Subcutaneous abdominal adipose tissue (tissue), 5 donors: ENCODE results near the gene NLRP5.

Experiments used
- H3K27ac ChIP-seq: one replicate; pipeline ENCODE4 v1.7.0; 2013; ENCODE audit warnings: low read depth, mild to moderate bottlenecking, inconsistent platforms, low read length, moderate library complexity
- H3K27me3 ChIP-seq, 5 donors: one replicate each; pipeline ENCODE4 v1.7.0; 2013; ENCODE audit warnings: low read length in 5 of 5, inconsistent platforms in 1 of 5; ENCODE audit not compliant: control insufficient read depth in 5 of 5, insufficient read depth in 4 of 5
- H3K36me3 ChIP-seq, 5 donors: one replicate each; pipeline ENCODE4 v1.7.0; 2013; ENCODE audit warnings: low read length in 5 of 5; ENCODE audit not compliant: control insufficient read depth in 5 of 5, insufficient read depth in 5 of 5
- H3K4me1 ChIP-seq, 5 donors: one replicate each; pipeline ENCODE4 v1.7.0; 2013; ENCODE audit warnings: low read length in 5 of 5, mild to moderate bottlenecking in 3 of 5, moderate library complexity in 1 of 5; ENCODE audit not compliant: control insufficient read depth in 5 of 5, insufficient read depth in 5 of 5
- H3K4me3 ChIP-seq, 5 donors: one replicate each; pipeline ENCODE4 v1.7.0; 2013; ENCODE audit warnings: low read length in 5 of 5, low read depth in 1 of 5
- H3K9ac ChIP-seq, 5 donors: one replicate each; pipeline ENCODE4 v1.7.0; 2013; ENCODE audit warnings: low read length in 5 of 5, mild to moderate bottlenecking in 4 of 5, moderate library complexity in 3 of 5
- H3K9me3 ChIP-seq, 5 donors: one replicate each; pipeline ENCODE4 v1.7.0; 2013; ENCODE audit warnings: low read length in 5 of 5; ENCODE audit not compliant: control insufficient read depth in 5 of 5
- donor health status: healthy.
- donor health status: healthy.
- donor health status: healthy.
- donor health status: healthy.
- donor health status: healthy.

NLRP5 gene

DNA sequence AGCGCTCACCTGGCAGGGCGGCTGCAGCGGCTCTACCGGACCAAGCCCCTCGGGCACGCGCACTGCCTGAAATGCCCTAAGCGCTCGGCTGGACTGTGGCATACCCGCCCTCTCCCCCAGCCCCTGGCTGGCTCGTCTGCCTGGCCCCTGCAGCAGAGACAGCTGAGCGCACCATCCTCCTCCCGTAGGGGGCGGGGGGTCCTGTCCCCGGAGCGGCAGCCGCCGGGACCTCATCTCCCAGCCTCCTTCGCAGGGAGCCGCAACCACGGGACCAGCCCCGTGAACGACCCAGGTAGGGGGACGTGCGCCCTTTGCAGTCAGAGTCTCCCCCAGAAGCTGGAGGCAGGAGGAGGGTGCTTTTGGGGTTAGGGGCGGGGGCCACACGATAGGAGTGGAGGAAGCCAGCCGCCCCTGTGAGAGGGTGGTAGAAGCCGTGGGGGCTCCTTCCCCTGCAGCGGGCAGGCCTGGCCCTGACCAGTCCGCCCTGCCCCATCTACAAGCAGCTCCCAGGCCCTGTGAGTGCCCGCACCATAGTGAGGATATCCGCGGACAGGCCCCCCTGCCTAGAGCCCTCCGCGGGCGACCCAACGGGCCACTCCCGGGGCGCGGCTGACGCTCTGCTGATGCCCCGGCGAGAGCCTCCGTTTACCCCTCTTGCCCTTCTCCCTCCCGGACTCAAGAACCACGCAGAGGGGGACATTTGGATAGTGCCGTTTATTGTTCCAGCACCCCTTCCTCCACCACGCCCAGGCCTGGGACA is 100.3 kb downstream of the NLRP5 start:
- Histone ChIP-seq H3K4me1 (peaks cover 0 to 13% (median 9%) of the 10 kb centered on the region in 5 donors), H3K36me3 (peaks cover 0 to 33% (median 18%) of the 10 kb centered on the region in 5 donors), H3K9ac (no peak overlapping the region), H3K4me3 (no peak overlapping the region), H3K27ac (no peak overlapping the region), H3K27me3 (no peaks in the 10 kb centered on the region), H3K9me3 (no peaks in the 10 kb centered on the region)

GRCh38 chr19:56087647-56088496 is 101.3 kb downstream of the NLRP5 start:
- H3K27me3 ChIP-seq: no peaks in the 10 kb centered on the region
- no peak overlapping the region for H3K9ac ChIP-seq
- no peak overlapping the region for H3K27ac ChIP-seq
- no peak overlapping the region for H3K4me3 ChIP-seq
- peaks cover 0 to 35% (median 18%) of the 10 kb centered on the region in 5 donors for H3K36me3 ChIP-seq
- H3K9me3 ChIP-seq: no peaks in the 10 kb centered on the region
- H3K4me1 ChIP-seq: peaks cover 0 to 16% (median 10%) of the 10 kb centered on the region in 5 donors

GRCh38 chr19:56088497-56089215 is 102.1 kb downstream of the NLRP5 start:
- Histone ChIP-seq H3K9ac (no peak overlapping the region), H3K9me3 (no peaks in the 10 kb centered on the region), H3K4me3 (no peak overlapping the region), H3K27ac (no peak overlapping the region), H3K36me3 (peaks cover 0 to 42% (median 24%) of the 10 kb centered on the region in 5 donors), H3K4me1 (peaks cover 0 to 16% (median 10%) of the 10 kb centered on the region in 5 donors), H3K27me3 (no peaks in the 10 kb centered on the region)

GRCh38 chr19:56089344-56089743 is 102.8 kb downstream of the NLRP5 start:
- H3K27me3 ChIP-seq: no peaks in the 10 kb centered on the region
- no peak overlapping the region for H3K4me3 ChIP-seq
- no peaks in the 10 kb centered on the region for H3K9me3 ChIP-seq
- no peak overlapping the region for H3K27ac ChIP-seq
- H3K36me3 ChIP-seq: peaks cover 0 to 42% (median 25%) of the 10 kb centered on the region in 5 donors
- peaks cover 0 to 16% (median 10%) of the 10 kb centered on the region in 5 donors for H3K4me1 ChIP-seq
- H3K9ac ChIP-seq: no peak overlapping the region

DNA sequence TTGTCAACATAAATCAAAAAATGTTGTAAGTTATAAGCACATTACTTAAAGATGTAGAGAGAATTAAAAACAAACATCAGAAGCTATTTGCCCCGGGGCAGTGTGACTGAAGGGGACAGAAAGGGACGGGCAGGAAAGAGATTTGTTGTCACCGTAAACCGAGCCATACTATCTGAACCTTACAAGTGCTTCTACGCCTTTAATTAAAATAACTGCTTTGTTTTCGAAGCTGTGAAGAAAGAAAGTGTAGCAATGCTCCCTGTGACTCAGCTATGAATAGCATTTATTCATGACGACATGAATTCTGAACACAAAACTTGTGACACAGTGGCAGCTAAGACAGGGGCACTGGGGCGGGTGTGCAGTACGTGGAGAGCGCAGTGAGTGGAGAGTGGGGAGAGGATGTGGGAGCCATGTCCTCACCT is 104.5 kb downstream of the NLRP5 start:
- H3K4me1 ChIP-seq: peaks cover 0 to 16% (median 10%) of the 10 kb centered on the region in 5 donors
- no peak overlapping the region for H3K9ac ChIP-seq
- H3K9me3 ChIP-seq: no peaks in the 10 kb centered on the region
- H3K27ac ChIP-seq: no peak overlapping the region
- no peaks in the 10 kb centered on the region for H3K27me3 ChIP-seq
- peaks cover 0 to 49% (median 24%) of the 10 kb centered on the region in 5 donors for H3K36me3 ChIP-seq
- no peak overlapping the region for H3K4me3 ChIP-seq

DNA sequence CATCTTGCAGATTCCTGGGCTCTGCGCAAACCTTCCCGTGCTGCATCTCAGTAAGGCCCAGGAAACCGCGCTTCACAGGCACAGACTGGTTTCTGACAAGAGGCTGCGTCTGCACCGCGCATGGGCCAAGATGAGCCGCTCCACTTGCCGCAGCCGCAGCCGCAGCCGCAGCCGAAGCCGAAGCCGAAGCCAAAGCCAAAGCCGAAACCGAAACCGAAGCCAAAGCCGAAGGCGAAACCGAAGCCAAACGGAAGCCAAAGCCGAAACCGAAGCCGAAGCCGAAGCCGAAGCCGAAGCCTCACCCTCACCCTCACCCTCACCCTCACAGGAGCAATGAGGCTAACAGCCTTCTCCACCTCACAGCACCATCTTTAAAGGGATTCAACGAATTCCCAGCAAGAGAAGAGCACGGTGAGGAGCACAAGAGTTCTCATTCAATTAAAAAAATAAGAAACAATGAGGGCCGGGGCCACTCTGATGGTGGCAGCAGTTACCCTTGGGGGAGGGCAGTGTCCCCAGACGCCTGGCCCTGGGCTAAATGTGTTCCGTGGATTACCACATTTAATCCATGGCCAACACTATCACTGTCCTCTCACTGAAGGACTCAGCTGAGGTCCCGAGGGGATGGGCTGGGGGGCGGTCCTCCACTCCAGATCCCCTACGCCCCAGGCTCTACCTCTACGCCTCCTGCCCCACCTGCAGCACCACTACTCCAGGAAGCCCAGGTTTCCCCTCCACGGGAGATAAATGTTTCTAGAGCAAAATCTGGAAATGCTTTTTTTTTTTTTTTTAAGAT is 105.4 kb downstream of the NLRP5 start:
- peaks cover 0 to 46% (median 24%) of the 10 kb centered on the region in 5 donors for H3K36me3 ChIP-seq
- no peak overlapping the region for H3K27ac ChIP-seq
- no peak overlapping the region for H3K9ac ChIP-seq

GRCh38 chr19:56092685-56093631 is 106.4 kb downstream of the NLRP5 start:
- Histone ChIP-seq H3K36me3 (peaks cover 0 to 51% (median 27%) of the 10 kb centered on the region in 5 donors), H3K4me3 (no peak overlapping the region)

More for the DNA sequence above, 105.4 kb downstream of the NLRP5 start:
- no peaks in the 10 kb centered on the region for H3K27me3 ChIP-seq
- peak overlapping the region in 1 of 5 donors; percentile 35 for H3K4me3 ChIP-seq
- peaks cover 0 to 16% (median 10%) of the 10 kb centered on the region in 5 donors for H3K4me1 ChIP-seq
- H3K9me3 ChIP-seq: no peaks in the 10 kb centered on the region

GRCh38 chr19:56094449-56094848 is 107.9 kb downstream of the NLRP5 start:
- H3K27ac ChIP-seq: no peak overlapping the region
- peaks cover 0 to 25% (median 16%) of the 10 kb centered on the region in 5 donors for H3K4me1 ChIP-seq
- no peak overlapping the region for H3K9ac ChIP-seq
- no peaks in the 10 kb centered on the region for H3K27me3 ChIP-seq
- no peaks in the 10 kb centered on the region for H3K9me3 ChIP-seq
- no peak overlapping the region for H3K4me3 ChIP-seq
- H3K36me3 ChIP-seq: peaks cover 0 to 52% (median 26%) of the 10 kb centered on the region in 5 donors

More at GRCh38 chr19:56092685-56093631, 106.4 kb downstream of the NLRP5 start:
- peaks cover 0 to 24% (median 16%) of the 10 kb centered on the region in 5 donors for H3K4me1 ChIP-seq
- no peaks in the 10 kb centered on the region for H3K27me3 ChIP-seq
- H3K9ac ChIP-seq: no peak overlapping the region
- no peak overlapping the region for H3K27ac ChIP-seq
- H3K9me3 ChIP-seq: no peaks in the 10 kb centered on the region
